Activated naive CD8-positive, alpha-beta T cell treated with anti-CD3 and anti-CD28 coated beads for 36 hours (primary cell): Measurements from ENCODE around the gene ENPP3. TPM values are rescaled to one million over a fixed set of nuclear protein-coding genes. Genes with fewer than 3 reads are reported as not detected.
"Not testable (repeated sequence)": the region's sequence is repeated elsewhere in the genome, so short reads cannot be mapped to it uniquely, and the experiment has no call there.

Experiments used
- DNase-seq: peaks from one replicate; pipeline ENCODE4 v3.0.0; 2021
- H3K27ac Mint-ChIP-seq: one replicate; pipeline ENCODE4 v1.8.0; 2022; ENCODE audit warnings: mild to moderate bottlenecking, moderate library complexity, mixed read lengths
- H3K27me3 Mint-ChIP-seq: one replicate; pipeline ENCODE4 v1.8.0; 2022; ENCODE audit warnings: mild to moderate bottlenecking, mixed read lengths
- H3K36me3 Mint-ChIP-seq: one replicate; pipeline ENCODE4 v1.8.0; 2021; ENCODE audit warnings: mild to moderate bottlenecking, mixed read lengths
- H3K4me1 Mint-ChIP-seq: one replicate; pipeline ENCODE4 v1.8.0; 2021; ENCODE audit warnings: mixed read lengths
- H3K4me3 Mint-ChIP-seq: one replicate; pipeline ENCODE4 v1.8.0; 2022; ENCODE audit warnings: mild to moderate bottlenecking, moderate library complexity, mixed read lengths
- H3K9me3 Mint-ChIP-seq: one replicate; pipeline ENCODE4 v1.8.0; 2022; ENCODE audit warnings: mixed read lengths
- total RNA-seq, 2 experiments: library from RNA; stranded (reverse); gene quantifications; one replicate each; pipeline ENCODE4 v1.2.3, GENCODE V29; 2021

ENPP3 gene
- total RNA-seq, 2 experiments from 2014 or later, result 0.45 to 0.64 TPM

- H3K27me3 Mint-ChIP-seq, result peaks cover 20% of the 10 kb centered on the region
- not testable (repeated sequence) for H3K36me3 Mint-ChIP-seq, H3K27ac Mint-ChIP-seq, H3K9me3 Mint-ChIP-seq, DNase-seq, H3K4me3 Mint-ChIP-seq, H3K4me1 Mint-ChIP-seq
These were observed 114.1 kb downstream of the ENPP3 start for GRCh38 chr6:131751012-131751715.

- Mint-ChIP-seq H3K9me3 (peaks cover 1% of the 10 kb centered on the region), H3K4me1 (no peaks in the 10 kb centered on the region), H3K36me3 (no peaks in the 10 kb centered on the region), H3K4me3 (no peak overlapping the region), H3K27ac (no peak overlapping the region), H3K27me3 (peaks cover 26% of the 10 kb centered on the region)
- DNase-seq, result no peak
These were observed 117.0 kb downstream of the ENPP3 start for GRCh38 chr6:131754088-131754487.

- H3K4me1 Mint-ChIP-seq, result no peaks in the 10 kb centered on the region
- DNase-seq, result no peak
- H3K9me3 Mint-ChIP-seq, result peaks cover 1% of the 10 kb centered on the region
- no peak overlapping the region for H3K4me3 Mint-ChIP-seq
- H3K27me3 Mint-ChIP-seq, result peaks cover 29% of the 10 kb centered on the region
- no peak overlapping the region for H3K27ac Mint-ChIP-seq
- H3K36me3 Mint-ChIP-seq, result no peaks in the 10 kb centered on the region
These were observed 117.8 kb downstream of the ENPP3 start for GRCh38 chr6:131754715-131755567.

- Mint-ChIP-seq H3K4me1 (no peaks in the 10 kb centered on the region), H3K4me3 (no peak overlapping the region), H3K9me3 (peaks cover 1% of the 10 kb centered on the region), H3K27ac (no peak overlapping the region), H3K36me3 (no peaks in the 10 kb centered on the region), H3K27me3 (peaks cover 32% of the 10 kb centered on the region)
- DNase-seq, result no peak
These were observed 118.5 kb downstream of the ENPP3 start for GRCh38 chr6:131755597-131755996.

- Mint-ChIP-seq H3K4me1 (no peaks in the 10 kb centered on the region), H3K36me3 (no peaks in the 10 kb centered on the region), H3K27ac (no peak overlapping the region), H3K27me3 (peaks cover 32% of the 10 kb centered on the region), H3K4me3 (no peak overlapping the region), H3K9me3 (peaks cover 1% of the 10 kb centered on the region)
- no peak for DNase-seq
These were observed 118.9 kb downstream of the ENPP3 start for GRCh38 chr6:131756039-131756438.

GRCh38 chr6:131758920-131759319 lies 121.8 kb downstream of the ENPP3 start:
- Mint-ChIP-seq H3K36me3 (no peaks in the 10 kb centered on the region), H3K9me3 (no peaks in the 10 kb centered on the region), H3K4me1 (no peaks in the 10 kb centered on the region), H3K27ac (no peak overlapping the region), H3K4me3 (no peak overlapping the region), H3K27me3 (peaks cover 27% of the 10 kb centered on the region)
- no peak for DNase-seq

- H3K4me1 Mint-ChIP-seq, result no peaks in the 10 kb centered on the region
- DNase-seq, result no peak
- H3K9me3 Mint-ChIP-seq, result no peaks in the 10 kb centered on the region
- H3K36me3 Mint-ChIP-seq, result no peaks in the 10 kb centered on the region
- no peak overlapping the region for H3K4me3 Mint-ChIP-seq
- peaks cover 23% of the 10 kb centered on the region for H3K27me3 Mint-ChIP-seq
- no peak overlapping the region for H3K27ac Mint-ChIP-seq
These were observed 124.1 kb downstream of the ENPP3 start for GRCh38 chr6:131761060-131761761.

- DNase-seq, result no peak
- Mint-ChIP-seq H3K4me1 (no peaks in the 10 kb centered on the region), H3K27ac (no peak overlapping the region), H3K27me3 (peaks cover 23% of the 10 kb centered on the region), H3K36me3 (no peaks in the 10 kb centered on the region), H3K4me3 (no peak overlapping the region), H3K9me3 (no peaks in the 10 kb centered on the region)
These were observed 124.6 kb downstream of the ENPP3 start for GRCh38 chr6:131761762-131762067.

GRCh38 chr6:131762984-131763383 lies 125.9 kb downstream of the ENPP3 start:
- Mint-ChIP-seq H3K27ac (no peak overlapping the region), H3K27me3 (peaks cover 24% of the 10 kb centered on the region), H3K36me3 (no peaks in the 10 kb centered on the region), H3K9me3 (no peaks in the 10 kb centered on the region), H3K4me3 (no peak overlapping the region), H3K4me1 (no peaks in the 10 kb centered on the region)
- DNase-seq, result no peak

GRCh38 chr6:131763749-131764148 lies 126.6 kb downstream of the ENPP3 start:
- H3K36me3 Mint-ChIP-seq, result no peaks in the 10 kb centered on the region
- H3K4me3 Mint-ChIP-seq, result no peak overlapping the region
- no peak overlapping the region for H3K27ac Mint-ChIP-seq
- H3K27me3 Mint-ChIP-seq, result peaks cover 20% of the 10 kb centered on the region
- DNase-seq, result no peak
- no peaks in the 10 kb centered on the region for H3K9me3 Mint-ChIP-seq
- no peaks in the 10 kb centered on the region for H3K4me1 Mint-ChIP-seq

GRCh38 chr6:131764350-131764749 lies 127.2 kb downstream of the ENPP3 start:
- no peaks in the 10 kb centered on the region for H3K9me3 Mint-ChIP-seq

GRCh38 chr6:131765081-131765803 lies 128.1 kb downstream of the ENPP3 start:
- DNase-seq, result no peak
- no peaks in the 10 kb centered on the region for H3K9me3 Mint-ChIP-seq
- no peak overlapping the region for H3K27ac Mint-ChIP-seq
- no peaks in the 10 kb centered on the region for H3K36me3 Mint-ChIP-seq
- peaks cover 19% of the 10 kb centered on the region for H3K27me3 Mint-ChIP-seq
- H3K4me3 Mint-ChIP-seq, result no peak overlapping the region
- no peaks in the 10 kb centered on the region for H3K4me1 Mint-ChIP-seq

More at GRCh38 chr6:131764350-131764749, 127.2 kb downstream of the ENPP3 start:
- H3K36me3 Mint-ChIP-seq, result no peaks in the 10 kb centered on the region
- H3K4me1 Mint-ChIP-seq, result no peaks in the 10 kb centered on the region
- no peak overlapping the region for H3K4me3 Mint-ChIP-seq
- peaks cover 20% of the 10 kb centered on the region for H3K27me3 Mint-ChIP-seq
- H3K27ac Mint-ChIP-seq, result no peak overlapping the region
- no peak for DNase-seq

- H3K4me1 Mint-ChIP-seq, result no peaks in the 10 kb centered on the region
- no peak overlapping the region for H3K27ac Mint-ChIP-seq
- H3K4me3 Mint-ChIP-seq, result no peak overlapping the region
- DNase-seq, result no peak
- no peaks in the 10 kb centered on the region for H3K9me3 Mint-ChIP-seq
- H3K27me3 Mint-ChIP-seq, result peaks cover 22% of the 10 kb centered on the region
- H3K36me3 Mint-ChIP-seq, result no peaks in the 10 kb centered on the region
These were observed 128.7 kb downstream of the ENPP3 start for GRCh38 chr6:131765804-131766135.

- H3K36me3 Mint-ChIP-seq, result no peaks in the 10 kb centered on the region
- peaks cover 23% of the 10 kb centered on the region for H3K27me3 Mint-ChIP-seq
- no peaks in the 10 kb centered on the region for H3K9me3 Mint-ChIP-seq
- no peak for DNase-seq
- H3K4me1 Mint-ChIP-seq, result no peaks in the 10 kb centered on the region
- no peak overlapping the region for H3K27ac Mint-ChIP-seq
- no peak overlapping the region for H3K4me3 Mint-ChIP-seq
These were observed 129.5 kb downstream of the ENPP3 start for GRCh38 chr6:131766631-131767030.

- Mint-ChIP-seq H3K4me1 (no peaks in the 10 kb centered on the region), H3K27me3 (peaks cover 28% of the 10 kb centered on the region), H3K9me3 (no peaks in the 10 kb centered on the region), H3K36me3 (no peaks in the 10 kb centered on the region), H3K4me3 (no peak overlapping the region), H3K27ac (no peak overlapping the region)
- no peak for DNase-seq
These were observed 131.9 kb downstream of the ENPP3 start for GRCh38 chr6:131768964-131769363.
